Activated CD4-positive, CD25-positive, alpha-beta regulatory T cell treated with anti-CD3 and anti-CD28 coated beads, Interleukin-2, amount 50 U/mL, for 16 hours (primary cell): Measurements from ENCODE around the gene PIPOX.

ENCODE experiments used
- DNase-seq: peaks from one replicate; pipeline ENCODE4 v3.0.0-alpha.2; 2020; ENCODE audit warnings: low read depth, low spot score

The PIPOX gene, protein sequence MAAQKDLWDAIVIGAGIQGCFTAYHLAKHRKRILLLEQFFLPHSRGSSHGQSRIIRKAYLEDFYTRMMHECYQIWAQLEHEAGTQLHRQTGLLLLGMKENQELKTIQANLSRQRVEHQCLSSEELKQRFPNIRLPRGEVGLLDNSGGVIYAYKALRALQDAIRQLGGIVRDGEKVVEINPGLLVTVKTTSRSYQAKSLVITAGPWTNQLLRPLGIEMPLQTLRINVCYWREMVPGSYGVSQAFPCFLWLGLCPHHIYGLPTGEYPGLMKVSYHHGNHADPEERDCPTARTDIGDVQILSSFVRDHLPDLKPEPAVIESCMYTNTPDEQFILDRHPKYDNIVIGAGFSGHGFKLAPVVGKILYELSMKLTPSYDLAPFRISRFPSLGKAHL

DNA sequence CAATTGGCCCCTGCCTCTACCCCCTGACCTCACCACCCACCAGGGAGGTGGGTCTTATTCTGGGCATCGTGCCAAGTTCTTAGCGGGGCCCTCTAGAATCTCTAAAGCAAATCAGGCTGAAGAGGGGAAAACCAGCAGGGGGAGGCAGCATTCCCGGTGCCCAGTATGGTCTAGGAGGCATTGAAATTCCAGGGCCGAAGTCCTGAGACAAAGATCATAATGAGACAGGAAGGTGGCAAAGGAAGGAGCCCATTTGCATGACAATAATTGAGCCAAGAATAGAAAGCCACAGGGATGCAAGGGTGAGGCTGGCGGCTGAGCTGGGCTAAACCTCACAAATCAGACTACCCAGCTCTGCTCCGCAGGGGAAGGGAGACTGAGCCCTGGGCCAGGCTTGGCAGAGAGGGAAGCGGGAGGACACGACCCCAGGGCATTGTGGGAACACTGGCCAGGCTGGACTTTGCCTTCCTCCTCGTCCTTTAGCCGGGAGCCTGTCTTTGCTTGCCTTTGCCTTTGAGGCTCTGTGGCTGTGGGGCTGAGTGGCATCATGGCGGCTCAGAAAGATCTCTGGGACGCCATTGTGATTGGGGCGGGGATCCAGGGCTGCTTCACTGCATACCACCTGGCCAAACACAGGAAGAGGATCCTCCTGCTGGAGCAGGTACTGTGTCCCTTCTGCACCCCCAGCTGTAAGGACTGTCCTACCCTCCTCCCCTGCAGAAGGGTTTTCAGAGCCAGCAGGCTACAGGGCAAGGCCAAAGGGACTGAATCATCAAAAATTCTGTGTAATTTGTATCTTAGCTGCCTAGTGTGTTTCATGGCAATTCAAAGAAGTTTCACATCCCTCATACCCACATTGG, at the start of gene PIPOX:
PIPOX (plus strand) TSS at position 463 of the 860 bp plus-strand sequence; CDS start at position 548, 85 bp downstream.
- no peak for DNase-seq

GRCh38 chr17:28993645-28994426, 49.1 kb upstream of the PIPOX start:
- no peak for DNase-seq

- no peak for DNase-seq
These were observed 46.3 kb upstream of the PIPOX start for GRCh38 chr17:28996554-28997096.

GRCh38 chr17:28997806-28998205, 45.1 kb upstream of the PIPOX start:
- DNase-seq = no peak

- DNase-seq = no peak
These were observed 43.7 kb upstream of the PIPOX start for GRCh38 chr17:28999206-28999605.

DNA sequence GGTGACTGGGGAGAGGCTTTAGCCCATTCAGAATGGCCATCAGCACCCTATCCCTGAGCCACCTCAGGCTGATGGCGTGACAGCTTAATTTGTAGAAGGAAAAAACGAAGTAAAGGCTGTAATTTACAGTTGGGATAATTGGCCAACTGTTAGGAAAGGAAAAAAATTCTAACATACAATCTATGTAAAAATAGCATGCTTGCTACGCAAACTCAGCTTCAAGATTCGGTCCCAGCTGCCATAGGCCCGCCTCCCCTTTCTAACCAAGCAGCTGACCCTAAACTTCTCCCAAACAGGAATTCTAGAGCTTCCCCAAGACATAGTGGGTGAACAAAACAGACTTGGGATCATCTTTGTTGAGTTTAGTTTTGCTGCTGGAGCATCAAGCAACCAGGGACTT, 42.0 kb upstream of the PIPOX start:
- no peak for DNase-seq

GRCh38 chr17:29002811-29003210, 40.1 kb upstream of the PIPOX start:
- DNase-seq = no peak

- DNase-seq = no peak
These were observed 39.7 kb upstream of the PIPOX start for GRCh38 chr17:29003289-29003688.

- DNase-seq = no peak
These were observed 38.8 kb upstream of the PIPOX start for GRCh38 chr17:29004081-29004692.

GRCh38 chr17:29005936-29006511, 36.9 kb upstream of the PIPOX start, which contains the start of gene SEZ6:
TSS of gene SEZ6 (minus strand) at chr17:29006033. CDS start at chr17:29005869, 164 bp downstream.
- DNase-seq = peak; percentile 12

DNA sequence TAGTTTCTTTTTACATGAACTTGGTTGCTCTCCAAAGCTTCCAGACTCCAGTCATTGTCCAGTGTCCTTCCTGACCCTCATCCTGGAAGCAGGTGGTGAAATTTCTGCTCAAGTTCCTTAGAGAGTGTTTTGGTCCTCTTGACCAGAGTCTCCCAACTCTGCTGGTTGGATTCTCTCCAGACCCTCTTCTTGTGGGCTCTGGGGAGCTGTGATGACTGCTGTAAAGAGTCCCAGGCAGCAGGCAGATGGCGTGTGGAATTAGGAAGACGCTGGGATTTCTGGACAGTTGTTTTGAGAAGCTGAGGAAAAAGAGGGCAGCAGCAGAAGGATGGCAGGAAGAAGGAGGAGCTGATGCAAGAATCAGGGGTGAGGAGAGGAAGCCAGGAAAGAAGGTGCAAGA, 35.5 kb upstream of the PIPOX start:
- DNase-seq = no peak

GRCh38 chr17:29007860-29008455, 35.0 kb upstream of the PIPOX start:
- DNase-seq = no peak

- DNase-seq = no peak
These were observed 34.4 kb upstream of the PIPOX start for GRCh38 chr17:29008591-29008990.

DNA sequence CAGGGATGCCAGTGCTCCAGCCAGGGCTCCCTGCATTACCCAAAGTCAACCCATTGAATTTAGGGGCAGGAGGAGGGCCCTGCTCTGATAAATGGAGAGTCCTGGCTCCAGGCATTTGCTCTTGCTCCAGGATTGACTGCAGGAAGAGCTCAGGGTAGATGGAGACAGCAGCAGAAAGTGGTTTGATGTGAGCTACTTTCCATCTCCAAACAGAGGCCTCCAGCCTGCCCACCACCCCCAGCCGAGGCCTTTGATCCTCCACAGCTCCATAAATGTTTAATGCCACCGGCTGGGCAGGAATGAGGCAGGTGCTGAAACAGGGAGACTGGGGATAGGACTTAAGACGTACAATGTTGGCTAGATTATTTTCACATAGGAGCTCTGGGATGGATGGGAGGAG, 32.8 kb upstream of the PIPOX start:
- no peak for DNase-seq

- no peak for DNase-seq
These were observed 32.4 kb upstream of the PIPOX start for GRCh38 chr17:29010586-29010985.

- no peak for DNase-seq
These were observed 30.4 kb upstream of the PIPOX start for GRCh38 chr17:29012535-29012934.

DNA sequence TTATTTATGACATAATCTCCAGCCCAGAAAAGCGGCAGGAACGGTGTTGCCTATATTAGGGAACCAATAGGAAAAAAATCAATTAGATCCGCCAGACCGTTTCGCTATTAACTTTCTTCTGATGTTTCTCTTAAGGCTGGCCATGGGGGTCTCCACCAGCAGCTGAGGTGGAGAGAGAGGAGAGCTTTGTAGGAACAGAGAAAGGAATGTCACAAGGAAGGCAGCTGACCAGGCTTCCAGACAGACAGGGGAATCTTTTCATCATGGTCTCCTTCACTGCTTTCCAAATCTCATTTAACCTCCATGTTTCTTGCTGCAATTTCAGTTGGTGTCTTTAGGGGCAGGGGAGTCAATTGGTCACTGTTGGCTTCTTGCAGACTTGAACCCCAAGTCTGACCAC, 28.2 kb upstream of the PIPOX start:
- DNase-seq = no peak

DNA sequence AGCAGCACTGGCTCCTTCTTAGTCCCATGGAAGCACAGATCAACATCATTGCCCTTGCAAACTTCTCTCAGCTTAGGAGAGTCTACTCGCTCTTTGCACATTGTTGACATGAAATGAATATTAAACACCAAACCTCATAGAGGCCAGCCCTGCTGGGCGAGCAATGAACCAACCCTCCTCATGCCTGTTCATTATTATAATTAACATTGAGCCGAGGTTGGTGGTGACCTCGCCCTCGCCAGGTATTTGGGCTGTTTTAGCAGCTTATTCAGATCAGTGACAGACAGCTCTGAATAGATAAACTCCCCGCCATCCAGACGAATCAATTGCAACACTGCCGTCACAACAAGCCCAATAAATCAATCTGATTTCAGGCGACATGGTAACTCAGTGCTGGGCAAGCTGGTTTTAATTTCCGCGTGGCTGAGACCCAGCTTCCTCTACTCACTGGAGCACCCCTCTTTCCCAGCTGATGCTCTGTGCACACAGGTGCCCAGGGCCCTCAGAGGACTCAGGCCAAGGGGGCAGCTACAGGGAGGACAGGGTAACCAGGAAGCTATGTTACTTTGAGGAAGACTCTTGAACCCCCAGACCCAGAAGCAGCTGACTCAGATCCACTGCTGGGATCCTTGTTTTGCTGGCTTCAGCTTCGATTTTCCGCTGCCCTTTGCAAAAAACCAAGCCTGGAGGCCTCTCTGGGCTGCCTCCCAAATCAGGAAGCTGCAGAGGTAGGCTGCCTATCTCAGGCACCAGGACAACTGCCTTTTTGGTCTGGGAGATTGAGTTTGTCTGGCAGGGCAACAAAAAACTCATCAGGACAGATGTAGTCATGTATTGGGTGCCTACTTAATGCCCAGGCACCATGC, 26.4 kb upstream of the PIPOX start:
- DNase-seq = no peak

DNA sequence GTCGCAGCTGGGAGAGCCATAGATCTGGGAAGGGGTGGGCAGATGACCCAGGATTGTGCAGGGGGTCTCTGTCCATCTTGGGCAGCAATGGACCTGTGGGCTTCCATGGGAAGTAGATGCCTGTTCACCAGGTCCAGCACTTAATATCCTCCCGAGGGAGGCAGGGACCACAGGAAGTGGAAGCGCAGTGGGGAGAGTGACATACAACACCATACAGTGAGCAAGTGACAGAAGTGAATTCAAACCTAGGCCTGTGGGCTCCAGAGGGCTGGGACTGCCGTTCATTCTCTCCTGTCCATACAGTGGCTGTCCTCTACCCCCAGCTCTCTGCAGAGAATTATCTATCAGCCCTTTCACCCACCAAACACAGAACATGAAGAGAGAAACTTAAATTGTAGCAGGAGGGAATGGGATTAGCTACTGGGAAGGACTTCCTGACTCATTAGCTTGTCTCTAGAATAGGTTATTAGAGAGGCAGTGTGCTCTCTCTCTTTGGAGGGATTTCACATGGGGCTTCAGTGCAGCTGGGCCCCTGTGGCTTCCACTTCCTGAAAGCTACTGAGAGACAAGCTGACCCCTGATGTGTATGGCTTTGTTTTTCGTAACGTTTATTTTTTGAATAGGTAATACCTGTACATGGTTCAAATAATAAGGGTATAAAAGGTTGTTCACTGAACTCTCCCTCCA, 24.0 kb upstream of the PIPOX start:
- DNase-seq = no peak
